Right lobe of liver (tissue), 6 donors: Measurements from ENCODE around the gene GOLGA7B. TPM values are rescaled to one million over a fixed set of nuclear protein-coding genes. Genes with fewer than 3 reads are reported as not detected.

Source experiments
- ATAC-seq, 4 donors: fragments of 200-7000 bp; cut with Tn5 transposase; one replicate each; pipeline ENCODE4 v1.9.1; 2020; ENCODE audit warnings: mild to moderate bottlenecking in 4 of 4, moderate library complexity in 4 of 4
- DNase-seq, 3 donors: peaks; one replicate each; pipeline ENCODE4 v3.0.0-alpha.2; 2020
- H3K27ac ChIP-seq, 3 donors: fragments of 200-600 bp; one replicate each; pipeline ENCODE4 v1.8.0; 2022
- H3K27me3 ChIP-seq, 2 donors: fragments of 200-600 bp; one replicate each; pipeline ENCODE4 v1.8.0; 2022
- H3K36me3 ChIP-seq, 4 donors: fragments of 200-600 bp; sonication (generic) in 1 of 4; one replicate each; pipeline versions ENCODE4 v1.5.1 to v1.8.0; 2017 to 2022; ENCODE audit warnings: control low read depth in 1 of 4
- H3K4me1 ChIP-seq, 4 donors: fragments of 200-600 bp; sonication (generic) in 1 of 4; one replicate each; pipeline versions ENCODE4 v1.5.1 to v1.8.0; 2017 to 2022; ENCODE audit warnings: control low read depth in 1 of 4
- H3K4me3 ChIP-seq, 3 donors: fragments of 200-600 bp; one replicate each; pipeline ENCODE4 v1.8.0; 2022
- H3K9me3 ChIP-seq, 4 donors: fragments of 200-600 bp; sonication (generic) in 1 of 4; one replicate each; pipeline versions ENCODE4 v1.5.1 to v1.8.0; 2017 to 2022; ENCODE audit warnings: control low read depth in 1 of 4
- CTCF ChIP-seq, 4 donors: fragments of 200-600 bp in 3 of 4; fragments of 450-650 bp in 1 of 4; IDR thresholded peaks; one replicate each; pipeline versions ENCODE4 v1.5.1 to v1.8.0; 2016 to 2022; ENCODE audit warnings: antibody characterized with exemption in 4 of 4, mild to moderate bottlenecking in 2 of 4
- POLR2A ChIP-seq: fragments of 450-650 bp; IDR thresholded peaks from one replicate; pipeline ENCODE4 v1.6.1; 2017; ENCODE audit warnings: antibody characterized with exemption, mild to moderate bottlenecking
- WGBS: methylation state at CpG from one replicate; pipeline ENCODE4 v1.1.6; 2018; ENCODE audit warnings: low coverage, low lambda C conversion rate; ENCODE audit not compliant: insufficient coverage; ENCODE audit errors: missing lambda C conversion rate; 5-methylcytosine and 5-hydroxymethylcytosine counted together
- intact Hi-C, 2 donors: fragments of 100-400 bp; cut with DNase I; formaldehyde crosslinking; loops; one replicate each; pipeline versions ENCODE4 v1.11.2 to v1.14.1; 2022
- total RNA-seq, 6 experiments: library from RNA; depleted of rRNA in 2 of 6; stranded (reverse); fragments of >200 nt in 2 of 6; fragmentation: NEBNext Ultra II Directional in 3 of 6; extraction: Animal tissue kit (Norgen Biotek cat#: 25700) in 3 of 6; gene quantifications; one replicate each; pipeline versions ENCODE4 v1.1.0 to v1.2.4, GENCODE V29; 2016 to 2023
- donor health status: DM: no; HTN: yes; CAD: no.
- donor health status: DM: no; HTN: no; CAD: no.
- donor health status: DM: no; HTN: no; CAD: no.
- donor health status: DM: no; HTN: yes; CAD: no.
- donor health status: DM: no; HTN: yes; CAD: no.

GOLGA7B gene
- total RNA-seq, 6 experiments from 2014 or later, result 0.06 to 0.28 (median 0.14) TPM

GRCh38 chr10:97913614-97914013, 64.0 kb downstream of the GOLGA7B start:
- no peaks in the 10 kb centered on the region for H3K36me3 ChIP-seq
- H3K27ac ChIP-seq, result no peak overlapping the region
- no peaks in the 10 kb centered on the region for H3K9me3 ChIP-seq
- peak in 1 of 3 donors; percentile 43 for DNase-seq
- no peaks in the 10 kb centered on the region for H3K27me3 ChIP-seq
- intact Hi-C loops, result loop anchor here (5.0 kb wide), 1 partner anchor 129 kb away; no protein-coding TSS in a partner anchor
- H3K4me3 ChIP-seq, result no peak overlapping the region
- no peak for ATAC-seq
- no peak for TF ChIP-seq CTCF (IDR thresholded peaks at IDR 0.05)
- TF ChIP-seq POLR2A, result no peak
- WGBS, result 69% methylated on average over 4 of the region's 6 CpGs
- H3K4me1 ChIP-seq, result no peaks in the 10 kb centered on the region

DNA sequence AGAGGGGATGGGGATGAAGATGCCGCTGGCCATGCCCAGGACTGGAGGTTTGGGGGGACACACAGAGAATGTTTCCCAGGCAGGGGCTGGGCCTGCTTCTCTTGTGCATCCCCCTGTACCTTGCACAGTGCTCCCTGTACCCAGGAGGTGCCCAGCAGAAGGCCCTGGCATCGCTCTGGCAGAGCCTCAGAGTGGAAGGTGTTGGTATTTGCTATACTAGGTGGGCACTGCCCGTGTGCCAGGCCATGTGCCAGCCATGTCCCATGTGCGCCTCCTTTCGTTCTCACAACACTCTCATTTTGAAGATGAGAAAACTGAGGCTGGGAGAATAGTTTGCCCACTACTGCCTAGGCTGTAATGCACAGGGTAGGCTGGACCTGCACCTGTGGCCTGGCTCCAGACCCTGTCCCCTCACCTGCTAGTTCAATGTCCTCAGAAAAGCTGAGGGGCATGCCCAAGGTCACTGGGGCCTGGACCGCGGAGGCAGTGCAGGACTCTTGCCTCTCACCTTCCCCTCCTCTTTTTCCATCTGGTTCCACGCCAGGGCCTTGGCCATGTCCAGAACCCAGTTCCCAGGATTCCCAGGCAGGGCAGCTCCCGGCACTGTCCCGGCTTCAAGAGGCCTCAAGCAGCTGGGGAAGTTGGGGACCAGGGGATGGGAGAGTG, 64.7 kb downstream of the GOLGA7B start:
- Histone ChIP-seq H3K27ac (no peak overlapping the region), H3K9me3 (no peaks in the 10 kb centered on the region), H3K27me3 (no peaks in the 10 kb centered on the region), H3K36me3 (no peaks in the 10 kb centered on the region), H3K4me1 (no peaks in the 10 kb centered on the region), H3K4me3 (no peak overlapping the region)
- peak in 1 of 3 donors; percentile 32 for DNase-seq
- 22% methylated on average over 3 of the region's 10 CpGs for WGBS
- intact Hi-C loops, result loop anchor here (5.0 kb wide), 1 partner anchor 128 kb away; no protein-coding TSS in a partner anchor
- ATAC-seq, result peak; percentile 4 to 32 (median 24)
- TF ChIP-seq CTCF (IDR thresholded peaks at IDR 0.05) (no peak), POLR2A (no peak)

- Histone ChIP-seq H3K4me1 (no peaks in the 10 kb centered on the region), H3K4me3 (no peak overlapping the region), H3K36me3 (no peaks in the 10 kb centered on the region), H3K9me3 (no peaks in the 10 kb centered on the region), H3K27me3 (no peaks in the 10 kb centered on the region), H3K27ac (no peak overlapping the region)
- intact Hi-C loops, result loop anchor here (5.0 kb wide), 1 partner anchor 127 kb away; no protein-coding TSS in a partner anchor
- TF ChIP-seq POLR2A (no peak), CTCF (IDR thresholded peaks at IDR 0.05) (peak; percentile 90 to 97 (median 95))
- ATAC-seq (peak; percentile 85 to 91 (median 87)), DNase-seq (peak; percentile 79 to 84 (median 80))
- 0% methylated on average over 3 of the region's 11 CpGs for WGBS
Measured at GRCh38 chr10:97914837-97915211, 65.2 kb downstream of the GOLGA7B start.

DNA sequence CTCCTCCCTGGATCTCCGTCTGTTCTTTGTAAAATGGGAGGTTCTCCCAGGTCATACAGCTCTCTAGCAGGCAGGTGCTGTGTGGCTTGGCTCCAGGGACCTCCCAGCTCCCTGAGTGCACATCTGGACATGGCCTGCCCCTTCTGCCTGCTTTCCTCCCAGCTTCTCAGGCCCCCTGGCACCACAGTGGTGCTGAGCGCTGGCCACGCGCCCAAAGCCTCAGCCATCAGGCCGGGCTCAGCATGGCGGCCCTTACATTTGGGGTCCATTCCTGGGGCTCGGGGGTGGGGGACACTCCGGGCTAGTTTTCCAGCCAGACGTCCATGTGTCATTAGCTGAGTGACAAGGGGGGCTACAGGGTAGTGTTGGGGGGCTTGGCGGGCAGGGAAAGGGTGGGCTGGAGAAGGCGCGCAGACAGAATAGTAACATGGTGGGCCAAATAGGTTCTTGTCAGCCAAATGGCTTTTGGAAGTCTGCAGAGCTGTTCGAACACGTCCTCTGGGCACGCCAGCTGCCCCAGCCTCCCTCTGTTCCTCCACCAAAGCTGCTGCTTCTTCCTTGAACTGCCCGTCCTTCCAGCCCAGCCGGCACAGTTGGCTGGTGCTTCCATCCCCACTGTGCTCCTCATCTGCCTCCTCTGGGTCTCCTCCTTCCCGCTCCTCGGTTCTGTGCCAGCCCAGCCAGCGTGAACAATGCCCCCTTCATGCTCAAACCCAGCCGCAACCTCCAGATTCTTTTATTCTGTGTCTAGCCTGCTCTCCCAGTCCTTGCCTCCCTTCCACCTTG, 65.9 kb downstream of the GOLGA7B start:
- Histone ChIP-seq H3K4me3 (no peak overlapping the region), H3K27ac (no peak overlapping the region), H3K4me1 (no peaks in the 10 kb centered on the region), H3K9me3 (no peaks in the 10 kb centered on the region), H3K36me3 (no peaks in the 10 kb centered on the region), H3K27me3 (no peaks in the 10 kb centered on the region)
- intact Hi-C loops, result no loop called here
- 50% methylated on average over 8 of the region's 21 CpGs for WGBS
- no peak for ATAC-seq
- peak in 1 of 3 donors; percentile 52 for DNase-seq
- TF ChIP-seq CTCF (IDR thresholded peaks at IDR 0.05) (no peak), POLR2A (no peak)
